Measurements from ENCODE around the gene OR4C16. TPM values are rescaled to one million over a fixed set of nuclear protein-coding genes. Genes with fewer than 3 reads are reported as not detected.

The OR4C16 gene
- under 1 TPM in 1 of 8 experiments, not detected in 7; 0.33 TPM for total RNA-seq

- no peak for ATAC-seq (replicated peaks in 6 of 8)
- no peak within 1 kb of the TSS for H3K27ac ChIP-seq
- in situ Hi-C loops (cut with MboI; ENCODE audit: low pct_unique_long_range_greater_than_20kb in 2 of 9, low sequenced_read_pairs in 9 of 9, unreplicated experiment in 9 of 9): loop anchor here in 1 of 9 experiments (25.0 kb wide), 1 partner anchor 90 kb away; the partner anchor contains the start of gene OR4C6
- no peak within 1 kb of the TSS for H3K4me3 ChIP-seq
- no peaks in the 10 kb centered on the region for H3K4me1 ChIP-seq (replicated peaks in 1 of 2)
- 6 to 58% (median 34%) methylated on average over 1 to 3 of the region's 3 CpGs; no CpG with 5 or more reads in 1 of the 10 experiments for WGBS, 10 experiments
Observed at GRCh38 chr11:55571828-55572227, at the start of gene OR4C16. TSS of gene OR4C16 (plus strand) at chr11:55572128. CDS start at chr11:55572128, 0 bp downstream.

GRCh38 chr11:55554169-55554568, 17.8 kb upstream of the OR4C16 start, which contains the start of gene OR4C15:
TSS of gene OR4C15 (plus strand) at chr11:55554469. CDS start at chr11:55554469, 0 bp downstream.
- in situ Hi-C loops (cut with MboI; ENCODE audit: low pct_unique_long_range_greater_than_20kb in 2 of 9, low sequenced_read_pairs in 9 of 9, unreplicated experiment in 9 of 9): loop anchor here in 1 of 9 experiments (25.0 kb wide), 1 partner anchor 108 kb away; the partner anchor contains the start of gene OR4C6
- ATAC-seq (replicated peaks in 6 of 8): no peak

GRCh38 chr11:55572548-55572947, 620 bp downstream of the OR4C16 start:
- no peak overlapping the region for H3K27ac ChIP-seq
- 0 to 29% (median 16%) methylated on average over 1 of the region's 1 CpG; no CpG with 5 or more reads in 6 of the 10 experiments for WGBS, 10 experiments
- in situ Hi-C loops (cut with MboI; ENCODE audit: low pct_unique_long_range_greater_than_20kb in 2 of 9, low sequenced_read_pairs in 9 of 9, unreplicated experiment in 9 of 9): loop anchor here in 1 of 9 experiments (25.0 kb wide), 1 partner anchor 90 kb away; the partner anchor contains the start of gene OR4C6
- ATAC-seq (replicated peaks in 6 of 8): no peak
- H3K4me3 ChIP-seq: no peak overlapping the region
- no peaks in the 10 kb centered on the region for H3K4me1 ChIP-seq (replicated peaks in 1 of 2)

More at GRCh38 chr11:55554169-55554568, 17.8 kb upstream of the OR4C16 start, which contains the start of gene OR4C15:
- H3K27ac ChIP-seq: no peak within 1 kb of the TSS
- no peak within 1 kb of the TSS for H3K4me3 ChIP-seq
- H3K4me1 ChIP-seq (replicated peaks in 1 of 2): no peaks in the 10 kb centered on the region

GRCh38 chr11:55607545-55607944, 35.6 kb downstream of the OR4C16 start, which contains the start of gene OR4C11:
TSS of gene OR4C11 (minus strand) at chr11:55607645. CDS start at chr11:55604373, 3,272 bp downstream.
- in situ Hi-C loops (cut with MboI; ENCODE audit: low pct_unique_long_range_greater_than_20kb in 2 of 9, low sequenced_read_pairs in 9 of 9, unreplicated experiment in 9 of 9): no loop called here
- H3K27ac ChIP-seq: no peak within 1 kb of the TSS
- no peak for ATAC-seq (replicated peaks in 6 of 8)
- no peak within 1 kb of the TSS for H3K4me3 ChIP-seq
- no peaks in the 10 kb centered on the region for H3K4me1 ChIP-seq (replicated peaks in 1 of 2)
- WGBS, 10 experiments: 0 to 78% (median 23%) methylated on average over 1 to 2 of the region's 2 CpGs; no CpG with 5 or more reads in 3 of the 10 experiments

Other genes with a start within 250 kb of the OR4C16 start
- under 1 TPM in 1 of 8 experiments, not detected in 7; 0.21 TPM for gene OR4A16, start 228.9 kb upstream of the OR4C16 start, total RNA-seq
- under 1 TPM in 2 of 8 experiments, not detected in 6; 0.33 to 0.36 TPM for gene OR4A15, start 204.2 kb upstream of the OR4C16 start, total RNA-seq
- gene OR4C15, start 17.7 kb upstream of the OR4C16 start, total RNA-seq: under 1 TPM in 2 of 8 experiments, not detected in 6; 0.21 to 0.43 TPM
- gene OR4C11, start 35.5 kb downstream of the OR4C16 start, total RNA-seq: under 1 TPM in 3 of 8 experiments, not detected in 5; 0.10 to 0.28 (median 0.17) TPM
- gene OR4P4, start 63.0 kb downstream of the OR4C16 start, total RNA-seq: under 1 TPM in 1 of 8 experiments, not detected in 7; 0.24 TPM
- gene OR4S2, start 76.2 kb downstream of the OR4C16 start, total RNA-seq: not detected
- under 1 TPM in 1 of 8 experiments, not detected in 7; 0.47 TPM for gene OR4C6, start 90.1 kb downstream of the OR4C16 start, total RNA-seq
- under 1 TPM in 1 of 8 experiments, not detected in 7; 0.33 TPM for gene OR5D13, start 201.3 kb downstream of the OR4C16 start, total RNA-seq
- gene OR5D14, start 223.4 kb downstream of the OR4C16 start, total RNA-seq: under 1 TPM in 2 of 8 experiments, not detected in 6; 0.33 to 0.36 TPM
- gene OR5L1, start 239.2 kb downstream of the OR4C16 start, total RNA-seq: under 1 TPM in 1 of 8 experiments, not detected in 7; 0.76 TPM
- gene OR5D18, start 247.5 kb downstream of the OR4C16 start, total RNA-seq: under 1 TPM in 1 of 8 experiments, not detected in 7; 0.28 TPM